Tibial artery (tissue), 4 donors: Measurements from ENCODE around the gene ZBTB16.
A peak's percentile ranks its signal among the peaks of the same experiment; 100 is the strongest.

Experiments used
- DNase-seq, 2 donors: peaks; one replicate each; pipeline ENCODE4 v3.0.0-alpha.2; 2019
- H3K27ac ChIP-seq, 2 donors: fragments of 200-600 bp; sonication (generic) in 1 of 2; 1 replicate in 1 of 2; 2 replicates in 1 of 2; pipeline ENCODE4 v1.5.1; 2018 to 2019; ENCODE audit warnings: mild to moderate bottlenecking in 1 of 2
- H3K27me3 ChIP-seq, 2 donors: fragments of 200-600 bp; sonication (generic) in 1 of 2; one replicate each; pipeline versions ENCODE4 v1.5.1 to v1.6.0; 2016 to 2019
- H3K36me3 ChIP-seq, 3 donors: fragments of 200-600 bp; sonication (generic) in 2 of 3; one replicate each; pipeline ENCODE4 v1.5.1; 2016 to 2019; ENCODE audit warnings: mild to moderate bottlenecking in 2 of 3
- H3K4me1 ChIP-seq, 4 donors: fragments of 200-600 bp; sonication (generic) in 2 of 4; 1 replicate in 3 of 4; 2 replicates in 1 of 4; pipeline ENCODE4 v1.5.1; 2016 to 2019
- H3K4me3 ChIP-seq, 2 donors: fragments of 200-600 bp; sonication (generic) in 1 of 2; 1 replicate in 1 of 2; 2 replicates in 1 of 2; pipeline ENCODE4 v1.5.1; 2018 to 2019; ENCODE audit warnings: mild to moderate bottlenecking in 2 of 2
- H3K9me3 ChIP-seq, 3 donors: fragments of 200-600 bp; sonication (generic) in 1 of 3; one replicate each; pipeline ENCODE4 v1.5.1; 2016 to 2019
- intact Hi-C: fragments of 100-400 bp; cut with DNase I; formaldehyde crosslinking; loops from one replicate; pipeline ENCODE4 v1.15.0; 2023; ENCODE audit warnings: low total_unique reads
- TF ChIP-seq, protein P1 (sequence below), 2 experiments: fragments of 200-600 bp in 1 of 2; fragments of 450-650 bp in 1 of 2; IDR thresholded peaks; one replicate each; pipeline ENCODE4 v1.5.1; 2017 to 2019; ENCODE audit warnings: antibody characterized with exemption in 2 of 2, mild to moderate bottlenecking in 1 of 2, moderate library complexity in 1 of 2

Gene ZBTB16

DNA sequence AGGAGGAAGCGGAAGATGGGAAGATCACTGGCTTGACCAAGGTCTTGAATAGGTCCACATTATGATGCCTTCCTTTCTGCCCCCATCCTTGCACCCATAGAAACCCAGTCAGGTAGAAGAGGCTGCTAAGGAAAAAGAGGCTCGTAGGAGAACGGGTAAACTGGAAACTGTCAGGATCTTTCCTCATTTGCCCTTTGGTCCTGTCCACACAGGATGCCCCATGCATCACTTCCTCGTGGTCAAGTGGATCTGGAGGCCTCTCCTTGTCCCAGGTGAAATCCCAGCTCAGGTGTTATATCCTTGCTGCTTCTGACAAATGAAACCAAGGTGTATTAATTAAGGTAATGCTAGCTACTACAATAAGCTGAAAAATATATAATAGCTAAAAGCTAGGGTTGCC is 8.0 kb upstream of the ZBTB16 start:
- DNase-seq, result no peak
- TF ChIP-seq, protein P1, sequence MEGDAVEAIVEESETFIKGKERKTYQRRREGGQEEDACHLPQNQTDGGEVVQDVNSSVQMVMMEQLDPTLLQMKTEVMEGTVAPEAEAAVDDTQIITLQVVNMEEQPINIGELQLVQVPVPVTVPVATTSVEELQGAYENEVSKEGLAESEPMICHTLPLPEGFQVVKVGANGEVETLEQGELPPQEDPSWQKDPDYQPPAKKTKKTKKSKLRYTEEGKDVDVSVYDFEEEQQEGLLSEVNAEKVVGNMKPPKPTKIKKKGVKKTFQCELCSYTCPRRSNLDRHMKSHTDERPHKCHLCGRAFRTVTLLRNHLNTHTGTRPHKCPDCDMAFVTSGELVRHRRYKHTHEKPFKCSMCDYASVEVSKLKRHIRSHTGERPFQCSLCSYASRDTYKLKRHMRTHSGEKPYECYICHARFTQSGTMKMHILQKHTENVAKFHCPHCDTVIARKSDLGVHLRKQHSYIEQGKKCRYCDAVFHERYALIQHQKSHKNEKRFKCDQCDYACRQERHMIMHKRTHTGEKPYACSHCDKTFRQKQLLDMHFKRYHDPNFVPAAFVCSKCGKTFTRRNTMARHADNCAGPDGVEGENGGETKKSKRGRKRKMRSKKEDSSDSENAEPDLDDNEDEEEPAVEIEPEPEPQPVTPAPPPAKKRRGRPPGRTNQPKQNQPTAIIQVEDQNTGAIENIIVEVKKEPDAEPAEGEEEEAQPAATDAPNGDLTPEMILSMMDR (IDR thresholded peaks at IDR 0.05), result no peak
- intact Hi-C loops, result no loop called here
- peaks cover 0 to 3% (median 0%) of the 10 kb centered on the region in 4 donors for H3K4me1 ChIP-seq
- H3K27me3 ChIP-seq, result no peaks in the 10 kb centered on the region
- no peaks in the 10 kb centered on the region for H3K36me3 ChIP-seq
- H3K27ac ChIP-seq, result no peak overlapping the region
- no peaks in the 10 kb centered on the region for H3K9me3 ChIP-seq
- H3K4me3 ChIP-seq, result no peak overlapping the region

DNA sequence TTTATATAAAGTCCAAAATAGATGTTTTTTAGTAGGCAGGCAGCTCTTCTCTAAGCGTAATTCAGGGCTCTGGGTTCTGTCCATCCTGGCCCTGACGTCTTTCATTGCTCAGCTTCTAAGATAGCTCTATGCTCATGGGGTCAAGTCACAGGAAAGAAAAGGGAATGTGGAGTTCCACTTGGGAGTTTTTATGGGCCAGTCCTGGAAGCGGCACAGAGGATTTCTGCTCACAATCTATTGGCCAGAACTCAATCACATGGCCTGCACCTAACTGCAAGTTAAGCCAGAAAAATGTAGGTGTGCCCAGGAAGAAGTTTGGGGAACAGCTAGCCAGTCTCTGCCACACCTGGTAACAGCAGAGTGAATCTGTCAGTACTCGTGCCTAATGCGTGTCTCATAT is 7.4 kb upstream of the ZBTB16 start:
- intact Hi-C loops, result no loop called here
- Histone ChIP-seq H3K4me1 (peaks cover 0 to 6% (median 1%) of the 10 kb centered on the region in 4 donors), H3K36me3 (no peaks in the 10 kb centered on the region), H3K27ac (no peak overlapping the region), H3K4me3 (no peak overlapping the region), H3K9me3 (no peaks in the 10 kb centered on the region), H3K27me3 (no peaks in the 10 kb centered on the region)
- TF ChIP-seq, protein P1 (IDR thresholded peaks at IDR 0.05), result no peak
- DNase-seq, result no peak

DNA sequence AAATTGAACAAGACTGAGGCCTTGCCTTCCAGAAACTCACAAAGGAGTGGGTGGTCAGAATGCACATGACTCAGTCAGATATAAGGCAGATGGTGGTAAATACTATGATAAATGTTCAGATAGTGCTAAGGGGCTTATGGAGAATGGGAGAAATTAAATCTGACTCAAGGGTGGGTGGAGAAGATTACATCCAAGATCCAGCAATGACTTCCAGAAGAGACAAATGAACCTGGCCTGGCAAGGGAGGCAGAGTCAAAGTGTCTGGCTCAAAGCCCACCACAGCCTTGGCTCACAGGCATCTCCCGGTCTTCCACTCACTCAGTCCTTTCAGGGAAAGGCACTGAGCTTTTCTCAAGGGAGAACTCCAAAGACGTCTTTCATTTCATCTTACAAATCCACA is 6.1 kb upstream of the ZBTB16 start:
- peaks cover 0 to 16% (median 10%) of the 10 kb centered on the region in 4 donors for H3K4me1 ChIP-seq
- TF ChIP-seq, protein P1 (IDR thresholded peaks at IDR 0.05), result no peak
- no peaks in the 10 kb centered on the region for H3K36me3 ChIP-seq
- intact Hi-C loops, result no loop called here
- H3K27ac ChIP-seq, result no peak overlapping the region
- no peak overlapping the region for H3K4me3 ChIP-seq
- H3K9me3 ChIP-seq, result no peaks in the 10 kb centered on the region
- no peak for DNase-seq
- H3K27me3 ChIP-seq, result no peaks in the 10 kb centered on the region

DNA sequence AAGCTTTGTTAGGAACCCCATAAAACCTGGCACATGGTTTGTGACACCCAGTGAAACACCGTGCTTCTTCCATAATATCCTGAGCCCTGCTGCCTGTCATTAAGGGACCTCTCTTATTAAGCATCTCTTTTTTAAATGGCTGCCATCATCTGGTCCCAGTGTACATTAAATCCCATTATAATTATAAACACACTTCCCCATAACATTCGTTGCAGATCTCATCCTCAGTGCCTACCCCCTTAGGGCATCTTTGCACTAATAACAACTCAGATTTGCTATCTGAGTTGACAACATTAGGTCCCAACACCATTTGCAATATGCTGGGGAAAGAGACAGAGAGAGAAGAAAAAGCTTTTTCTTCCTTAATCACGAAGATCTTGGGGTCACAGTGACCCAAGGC is 4.7 kb upstream of the ZBTB16 start:
- intact Hi-C loops, result loop anchor here (5.0 kb wide), 1 partner anchor 63 kb away; no protein-coding TSS in a partner anchor
- TF ChIP-seq, protein P1 (IDR thresholded peaks at IDR 0.05), result no peak
- H3K4me1 ChIP-seq, result peaks cover 0 to 20% (median 11%) of the 10 kb centered on the region in 4 donors
- no peak overlapping the region for H3K4me3 ChIP-seq
- H3K9me3 ChIP-seq, result no peaks in the 10 kb centered on the region
- H3K36me3 ChIP-seq, result no peaks in the 10 kb centered on the region
- H3K27me3 ChIP-seq, result no peaks in the 10 kb centered on the region
- no peak overlapping the region for H3K27ac ChIP-seq
- DNase-seq, result no peak

DNA sequence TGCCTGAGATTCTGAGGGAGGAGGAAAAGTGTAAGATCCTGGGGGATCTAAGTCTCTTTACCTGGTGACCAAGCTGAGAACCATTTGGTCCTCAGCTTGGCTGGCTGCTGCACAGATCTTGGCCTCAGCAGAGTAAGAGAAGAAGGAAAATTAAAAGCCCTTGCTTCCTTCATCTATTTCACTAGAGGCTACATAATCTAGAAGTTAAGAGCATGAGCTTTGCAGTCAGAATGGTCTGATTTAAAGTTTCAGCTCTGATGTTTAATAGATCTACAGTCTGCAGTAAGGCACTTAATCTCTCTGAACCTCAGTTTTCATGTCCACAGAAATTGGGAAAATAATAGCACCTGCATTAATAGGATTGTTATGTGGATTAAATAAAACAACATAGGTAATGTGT is 3.1 kb upstream of the ZBTB16 start:
- intact Hi-C loops, result loop anchor here (5.0 kb wide), 1 partner anchor 64 kb away; no protein-coding TSS in a partner anchor
- peaks cover 0 to 20% (median 11%) of the 10 kb centered on the region in 4 donors for H3K4me1 ChIP-seq
- no peak overlapping the region for H3K27ac ChIP-seq
- no peaks in the 10 kb centered on the region for H3K9me3 ChIP-seq
- no peak overlapping the region for H3K4me3 ChIP-seq
- H3K27me3 ChIP-seq, result no peaks in the 10 kb centered on the region
- TF ChIP-seq, protein P1 (IDR thresholded peaks at IDR 0.05), result no peak
- no peak for DNase-seq
- peaks cover 12 to 13% (median 12%) of the 10 kb centered on the region in 3 donors for H3K36me3 ChIP-seq

DNA sequence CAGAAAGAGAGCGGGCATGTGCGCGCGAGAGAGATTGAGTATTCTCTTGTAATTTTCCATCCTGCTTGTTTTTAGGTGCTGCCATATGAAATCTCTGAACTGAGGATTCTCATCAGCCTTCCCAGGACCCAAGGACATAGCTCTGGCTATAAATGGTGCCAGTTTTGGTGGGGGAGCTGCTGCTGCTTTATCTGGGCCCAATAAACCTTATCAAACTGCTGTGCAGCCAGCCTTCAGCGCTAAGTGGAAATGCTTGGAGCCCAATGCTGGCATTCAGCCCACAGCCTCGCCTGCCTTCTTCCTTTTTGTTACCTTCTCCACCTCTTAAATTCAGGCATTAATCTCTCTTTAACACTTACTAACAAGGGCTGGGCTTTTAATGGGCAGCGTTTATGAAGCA is 2.4 kb upstream of the ZBTB16 start:
- peak overlapping the region in 1 of 2 donors; percentile 97 for H3K27ac ChIP-seq

More for the DNA sequence above, 2.4 kb upstream of the ZBTB16 start:
- Histone ChIP-seq H3K9me3 (no peaks in the 10 kb centered on the region), H3K4me1 (peaks cover 0 to 20% (median 12%) of the 10 kb centered on the region in 4 donors), H3K4me3 (no peak overlapping the region), H3K27me3 (no peaks in the 10 kb centered on the region), H3K36me3 (peaks cover 18 to 21% (median 18%) of the 10 kb centered on the region in 3 donors)
- TF ChIP-seq, protein P1 (IDR thresholded peaks at IDR 0.05), result no peak
- DNase-seq, result no peak
- intact Hi-C loops, result loop anchor here (5.0 kb wide), 1 partner anchor 65 kb away; no protein-coding TSS in a partner anchor
